Astrocyte (in vitro differentiated cells and primary cell): ENCODE results near the gene RTBDN. TPM values are rescaled to one million over a fixed set of nuclear protein-coding genes. Genes with fewer than 3 reads are reported as not detected.
A peak's percentile ranks its signal among the peaks of the same experiment; 100 is the strongest.

Experiments
- DNase-seq: peaks from one replicate; pipeline ENCODE4 v3.0.0-alpha.2; 2010; ENCODE audit warnings: low read depth
- FAIRE-seq: peaks from 2 replicates; lab custom pipeline; 2011; peaks lifted over from hg19 to GRCh38; lab: Jason Lieb, UNC
- H2AFZ ChIP-seq: 2 replicates; pipeline ENCODE4 v1.6.0; 2012; ENCODE audit warnings: low read depth, low read length, inconsistent platforms
- H3K27ac ChIP-seq: 2 replicates; pipeline ENCODE4 v1.5.1; 2011; ENCODE audit warnings: low read depth, low read length, inconsistent platforms
- H3K27me3 ChIP-seq: 2 replicates; pipeline ENCODE4 v1.6.0; 2011; ENCODE audit warnings: low read length, inconsistent platforms; ENCODE audit not compliant: insufficient read depth
- H3K36me3 ChIP-seq: 2 replicates; pipeline ENCODE4 v1.5.1; 2011; ENCODE audit warnings: low read length, inconsistent platforms; ENCODE audit not compliant: insufficient read depth
- H3K4me1 ChIP-seq: 2 replicates; pipeline ENCODE4 v1.5.1; 2011; ENCODE audit warnings: low read length, inconsistent platforms; ENCODE audit not compliant: insufficient read depth
- H3K4me2 ChIP-seq: 2 replicates; pipeline ENCODE4 v1.6.0; 2012; ENCODE audit warnings: low read length, inconsistent platforms
- H3K4me3 ChIP-seq: 2 replicates; pipeline ENCODE4 v1.5.1; 2011; ENCODE audit warnings: low read depth, mild to moderate bottlenecking, low read length, inconsistent platforms; ENCODE audit not compliant: insufficient read depth
- H3K79me2 ChIP-seq: 2 replicates; pipeline ENCODE4 v1.6.0; 2012; ENCODE audit warnings: mild to moderate bottlenecking, low read length, inconsistent platforms; ENCODE audit not compliant: insufficient read depth
- H3K9ac ChIP-seq: 2 replicates; pipeline ENCODE4 v1.6.0; 2012; ENCODE audit warnings: mild to moderate bottlenecking, low read length, inconsistent platforms
- H3K9me3 ChIP-seq: 2 replicates; pipeline ENCODE4 v1.5.1; 2012; ENCODE audit warnings: low read depth, mild to moderate bottlenecking, low read length, inconsistent platforms; ENCODE audit not compliant: insufficient read depth
- H4K20me1 ChIP-seq: 2 replicates; pipeline ENCODE4 v1.6.0; 2012; ENCODE audit warnings: low read length, inconsistent platforms; ENCODE audit not compliant: insufficient read depth
- H3K27ac Mint-ChIP-seq: one replicate; pipeline ENCODE4 v1.8.0; 2021; ENCODE audit warnings: mild to moderate bottlenecking, mixed read lengths; ENCODE audit not compliant: unreplicated experiment
- H3K27me3 Mint-ChIP-seq: one replicate; pipeline ENCODE4 v1.8.0; 2021; ENCODE audit warnings: low read depth, mixed read lengths; ENCODE audit not compliant: unreplicated experiment
- H3K36me3 Mint-ChIP-seq: one replicate; pipeline ENCODE4 v1.8.0; 2021; ENCODE audit warnings: low read depth, mixed read lengths; ENCODE audit not compliant: unreplicated experiment
- H3K4me1 Mint-ChIP-seq: one replicate; pipeline ENCODE4 v1.8.0; 2021; ENCODE audit warnings: low read depth, mixed read lengths; ENCODE audit not compliant: unreplicated experiment
- H3K4me3 Mint-ChIP-seq: one replicate; pipeline ENCODE4 v1.8.0; 2021; ENCODE audit warnings: mild to moderate bottlenecking, moderate library complexity, mixed read lengths; ENCODE audit not compliant: unreplicated experiment
- H3K9me3 Mint-ChIP-seq: one replicate; pipeline ENCODE4 v1.8.0; 2021; ENCODE audit warnings: mild to moderate bottlenecking, mixed read lengths; ENCODE audit not compliant: unreplicated experiment
- CTCF ChIP-seq: IDR thresholded peaks from 2 replicates; pipeline ENCODE4 v1.5.1; 2011; ENCODE audit warnings: low read depth, mild to moderate bottlenecking, inconsistent platforms, low read length, moderate library complexity; ENCODE audit not compliant: insufficient read depth
- EZH2 ChIP-seq: IDR thresholded peaks from 2 replicates; pipeline ENCODE4 v1.6.1; 2012; ENCODE audit warnings: mild to moderate bottlenecking, low read length, inconsistent platforms; ENCODE audit not compliant: insufficient read depth
- total RNA-seq: library from RNA; stranded (reverse); gene quantifications from 2 replicates; pipeline ENCODE4 v1.2.1, GENCODE V29; 2021

RTBDN gene
- total RNA-seq, 1 donor from 2014 or later = not detected

- TF ChIP-seq EZH2 = no peak
- TF ChIP-seq CTCF = no peak
- no peaks in the 10 kb centered on the region for H3K36me3 Mint-ChIP-seq
- H3K4me3 ChIP-seq = peak overlapping the region; percentile 92
- H4K20me1 ChIP-seq = peaks cover 19% of the 10 kb centered on the region
- H3K4me2 ChIP-seq = peak overlapping the region; percentile 91
- H3K27me3 ChIP-seq = no peaks in the 10 kb centered on the region
- FAIRE-seq = no peak
- H3K27ac Mint-ChIP-seq = peak overlapping the region; percentile 97
- no peak overlapping the region for H2AFZ ChIP-seq
- peaks cover 31% of the 10 kb centered on the region for H3K4me1 Mint-ChIP-seq
- no peaks in the 10 kb centered on the region for H3K9me3 Mint-ChIP-seq
- no peak for DNase-seq
- H3K79me2 ChIP-seq = peaks cover 21% of the 10 kb centered on the region
- H3K9me3 ChIP-seq = no peaks in the 10 kb centered on the region
- H3K36me3 ChIP-seq = no peaks in the 10 kb centered on the region
- H3K27me3 Mint-ChIP-seq = no peaks in the 10 kb centered on the region
- H3K4me1 ChIP-seq = peaks cover 38% of the 10 kb centered on the region
- peak overlapping the region; percentile 90 for H3K27ac ChIP-seq
- peak overlapping the region; percentile 93 for H3K4me3 Mint-ChIP-seq
- H3K9ac ChIP-seq = peak overlapping the region; percentile 94
Observed at GRCh38 chr19:12792051-12792852, 42.1 kb downstream of the RTBDN start.

- H3K27me3 Mint-ChIP-seq = no peaks in the 10 kb centered on the region
- peak within 1 kb of the TSS; percentile 90 for H3K27ac ChIP-seq
- H3K9ac ChIP-seq = peak within 1 kb of the TSS; percentile 94
- H3K79me2 ChIP-seq = peaks cover 21% of the 10 kb centered on the region
- no peaks in the 10 kb centered on the region for H3K36me3 ChIP-seq
- peak within 1 kb of the TSS; percentile 58 for H2AFZ ChIP-seq
- H4K20me1 ChIP-seq = peaks cover 19% of the 10 kb centered on the region
- no peaks in the 10 kb centered on the region for H3K9me3 Mint-ChIP-seq
- H3K4me2 ChIP-seq = peak within 1 kb of the TSS; percentile 91
- peaks cover 38% of the 10 kb centered on the region for H3K4me1 ChIP-seq
- peak within 1 kb of the TSS; percentile 93 for H3K4me3 Mint-ChIP-seq
- H3K4me1 Mint-ChIP-seq = peaks cover 30% of the 10 kb centered on the region
- TF ChIP-seq CTCF (no peak), EZH2 (no peak)
- no peaks in the 10 kb centered on the region for H3K36me3 Mint-ChIP-seq
- H3K9me3 ChIP-seq = no peaks in the 10 kb centered on the region
- H3K4me3 ChIP-seq = peak within 1 kb of the TSS; percentile 92
- no peaks in the 10 kb centered on the region for H3K27me3 ChIP-seq
- DNase-seq (peak; percentile 88), FAIRE-seq (no peak)
- peak within 1 kb of the TSS; percentile 96 for H3K27ac Mint-ChIP-seq
Observed at GRCh38 chr19:12791345-12792050, 42.9 kb downstream of the RTBDN start, which contains the start of gene JUNB. Gene JUNB, plus strand, starts transcription at chr19:12791486. Its CDS starts 286 bp downstream, at chr19:12791772.
